ENCODE measurements around the gene OR10G3.

- TF ChIP-seq CTCF (conservative IDR thresholded peaks at IDR 0.05; ENCODE audit: low read depth, low read length) = no peak
- TF ChIP-seq POLR2A (IDR thresholded peaks at IDR 0.05; ENCODE audit: low read depth, low read length) = no peak
- TF ChIP-seq RFX5 (IDR thresholded peaks at IDR 0.05; ENCODE audit: low read depth, low read length) = no peak
- TF ChIP-seq CHD1 (IDR thresholded peaks at IDR 0.05; ENCODE audit: low read depth, low read length) = no peak
- TF ChIP-seq BHLHE40 (IDR thresholded peaks at IDR 0.05; ENCODE audit: low read depth, low read length) = no peak
- no peak for TF ChIP-seq RAD21 (IDR thresholded peaks at IDR 0.05; ENCODE audit: low read length)
- no peak for TF ChIP-seq CEBPB (IDR thresholded peaks at IDR 0.05; ENCODE audit: low read depth, low read length)
- no peak for TF ChIP-seq FOS (IDR thresholded peaks at IDR 0.05; ENCODE audit: low read depth, low read length)
- no peak for TF ChIP-seq ELK1 (IDR thresholded peaks at IDR 0.05; ENCODE audit: borderline replicate concordance, low read depth, low read length)
- no peak for TF ChIP-seq MXI1 (IDR thresholded peaks at IDR 0.05; ENCODE audit: borderline replicate concordance, low read depth, low read length)
- TF ChIP-seq MAFK (IDR thresholded peaks at IDR 0.05; ENCODE audit: low read depth, low read length) = no peak
- TF ChIP-seq USF2 (IDR thresholded peaks at IDR 0.05; ENCODE audit: low read depth, low read length) = no peak
- TF ChIP-seq RCOR1 (IDR thresholded peaks at IDR 0.05; ENCODE audit: insufficient replicate concordance, low read length) = no peak
Measured at GRCh38 chr14:21523203-21523602, 56.7 kb downstream of the OR10G3 start.
